ENCODE results near the gene FBRS.
"Not testable (repeated sequence)": the region's sequence is repeated elsewhere in the genome, so short reads cannot be mapped to it uniquely, and the experiment has no call there.

Gene FBRS

DNA sequence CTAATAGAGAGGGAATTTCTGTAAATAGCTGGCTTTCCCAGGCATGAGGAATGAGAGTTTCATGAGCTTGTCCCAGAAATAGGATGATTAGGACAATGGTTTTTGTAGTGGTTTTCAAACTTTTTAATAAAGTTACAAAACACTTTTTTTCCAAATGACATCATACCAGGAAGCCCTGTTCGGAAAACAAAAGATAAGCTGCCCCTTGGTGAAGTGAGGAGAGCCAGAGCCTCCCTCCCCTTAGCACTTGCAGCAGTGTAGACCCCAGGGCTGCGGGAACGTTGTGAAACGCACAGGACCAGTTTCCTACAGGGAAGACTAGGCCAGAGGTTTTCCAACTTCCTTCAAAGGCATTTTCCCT lies 7.6 kb downstream of the FBRS start:
- DNase-seq, result no peak

DNA sequence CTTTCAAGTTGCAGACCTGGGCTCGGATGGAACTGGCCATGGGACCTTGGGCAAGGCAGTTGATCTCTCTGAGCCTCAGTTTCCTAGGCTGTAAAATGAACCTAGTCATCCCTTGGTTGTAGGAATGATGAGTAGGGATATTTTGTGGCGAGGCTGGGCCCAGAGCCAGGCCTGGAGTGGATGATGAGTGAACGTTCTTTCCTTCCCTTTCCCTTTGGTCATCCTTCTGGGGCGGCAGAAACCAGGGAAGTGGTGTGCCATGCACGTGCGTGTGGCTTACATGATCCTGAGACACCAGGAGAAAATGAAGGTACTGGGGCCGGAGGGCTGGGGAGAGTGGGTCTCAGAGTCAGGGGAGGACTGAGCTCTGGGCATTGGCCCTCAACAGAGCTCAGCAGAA lies 8.4 kb downstream of the FBRS start:
- DNase-seq, result no peak

DNA sequence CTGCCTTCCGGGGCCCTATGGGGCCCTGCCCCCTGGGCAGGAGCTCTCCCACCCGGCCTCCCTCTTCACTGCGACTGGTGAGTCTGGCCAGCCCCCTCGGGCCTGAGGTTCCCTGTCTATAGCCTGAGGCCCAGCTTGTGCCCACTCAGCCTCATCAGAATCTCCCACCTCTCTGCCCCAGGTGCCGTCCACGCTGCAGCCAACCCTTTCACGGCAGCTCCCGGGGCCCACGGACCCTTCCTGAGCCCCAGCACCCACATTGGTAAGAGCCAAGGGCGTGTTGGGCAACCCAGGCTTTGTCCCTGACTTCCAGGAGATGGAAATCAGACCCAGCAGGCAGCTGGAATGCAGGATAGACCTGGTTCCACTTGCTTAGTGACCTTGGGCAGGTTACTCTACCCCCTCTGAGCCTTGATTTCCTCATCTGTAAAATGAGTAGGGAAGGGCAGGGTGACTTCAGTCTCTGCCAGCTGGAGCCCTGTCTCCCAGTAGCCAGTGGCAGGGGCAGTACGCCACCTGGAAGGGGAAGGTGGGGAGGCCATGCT lies 9.2 kb downstream of the FBRS start:
- no peak for DNase-seq

DNA sequence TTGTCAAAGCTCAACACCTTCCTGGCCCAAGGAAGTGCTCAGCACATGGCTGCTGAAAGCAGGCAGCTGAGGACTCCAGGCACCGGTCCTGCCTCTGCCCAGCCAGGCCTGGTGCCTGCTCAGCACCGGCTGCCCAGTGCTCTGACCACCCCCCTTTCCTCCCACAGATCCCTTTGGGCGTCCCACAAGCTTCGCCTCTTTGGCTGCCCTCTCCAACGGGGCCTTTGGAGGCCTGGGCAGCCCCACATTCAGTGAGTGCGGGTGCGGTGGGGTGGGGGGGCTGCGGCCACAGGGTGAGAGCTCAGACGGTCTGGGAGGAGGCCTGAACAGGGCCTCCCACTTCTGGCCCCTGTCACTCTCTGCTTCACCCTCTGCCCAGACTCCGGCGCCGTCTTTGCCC lies 10.2 kb downstream of the FBRS start:
- DNase-seq, result no peak

DNA sequence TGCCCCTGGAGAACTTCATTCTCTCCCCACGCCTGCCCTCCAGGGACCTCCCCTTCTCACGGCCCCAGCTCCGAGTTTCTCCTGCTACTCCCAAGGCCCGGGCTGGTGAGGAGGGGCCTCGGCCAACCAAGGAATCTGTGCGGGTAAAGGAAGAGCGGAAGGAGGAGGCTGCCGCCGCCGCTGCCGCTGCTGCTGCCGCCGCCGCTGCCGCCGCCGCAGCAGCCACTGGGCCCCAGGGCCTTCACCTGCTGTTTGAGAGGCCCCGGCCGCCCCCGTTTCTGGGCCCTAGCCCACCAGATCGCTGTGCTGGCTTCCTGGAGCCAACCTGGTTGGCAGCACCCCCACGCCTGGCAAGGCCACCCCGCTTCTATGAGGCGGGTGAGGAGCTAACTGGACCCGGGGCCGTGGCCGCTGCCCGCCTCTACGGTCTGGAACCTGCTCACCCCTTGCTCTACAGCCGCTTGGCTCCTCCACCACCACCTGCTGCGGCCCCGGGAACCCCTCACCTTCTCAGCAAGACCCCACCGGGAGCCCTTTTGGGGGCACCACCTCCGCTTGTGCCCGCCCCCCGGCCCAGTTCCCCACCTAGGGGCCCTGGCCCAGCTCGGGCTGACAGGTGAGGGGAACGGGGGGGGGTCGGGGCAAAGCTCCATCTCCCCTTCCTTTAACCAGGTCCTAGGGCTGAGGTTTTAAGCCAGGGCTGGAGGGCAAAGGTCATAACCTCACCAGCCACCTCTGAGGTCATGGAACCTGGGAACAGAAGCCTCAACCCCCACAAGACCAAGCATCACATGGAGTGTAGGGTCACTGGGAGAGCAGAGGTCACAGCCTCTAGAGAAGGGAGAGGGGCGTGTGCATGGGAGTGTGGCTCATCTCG lies 11.0 kb downstream of the FBRS start:
- DNase-seq, result no peak

DNA sequence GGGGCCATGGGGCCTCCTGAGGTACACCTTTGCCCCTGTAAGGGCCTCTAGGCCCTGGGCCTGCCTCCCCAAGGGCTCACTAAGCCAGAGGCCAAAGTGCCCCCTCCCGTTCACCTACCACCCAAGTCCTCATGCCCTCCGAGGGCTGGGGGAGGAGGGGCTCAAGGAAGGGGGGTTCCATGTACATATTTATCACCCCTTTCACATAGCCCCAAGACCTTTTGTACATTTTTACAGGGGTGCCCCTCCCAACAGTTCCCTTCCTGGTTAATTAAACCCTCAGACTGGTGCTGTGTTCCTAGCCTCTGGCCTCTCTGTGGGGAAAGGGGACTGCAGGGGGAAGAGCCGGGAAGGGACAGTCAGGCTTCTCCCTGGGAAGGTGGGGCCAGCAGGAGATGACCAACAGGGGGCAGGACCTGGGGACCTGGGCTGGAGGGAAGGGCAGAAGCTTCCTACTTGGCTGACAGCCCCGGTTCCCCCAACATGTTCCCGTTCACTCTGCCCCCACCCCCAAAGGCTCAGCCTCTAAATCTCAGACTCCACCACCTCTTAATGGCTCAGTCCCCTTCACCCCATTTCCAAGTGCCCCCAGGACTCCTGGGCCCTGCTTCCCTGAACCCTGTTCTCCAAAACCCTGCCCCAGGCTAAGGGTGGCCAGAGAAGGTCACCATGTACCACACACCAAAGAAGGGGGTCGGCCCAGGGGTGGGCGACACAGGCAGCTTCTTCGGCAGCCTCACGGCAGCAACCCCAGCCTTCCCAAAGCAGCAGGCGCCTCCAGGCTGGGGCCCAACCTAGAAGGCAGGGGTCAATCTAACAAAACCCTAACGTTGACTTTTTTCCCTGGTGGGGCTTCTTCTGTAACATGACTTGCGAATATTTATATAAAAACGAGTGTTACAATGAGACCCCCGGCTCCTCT lies 11.9 kb downstream of the FBRS start:
- no peak for DNase-seq

DNA sequence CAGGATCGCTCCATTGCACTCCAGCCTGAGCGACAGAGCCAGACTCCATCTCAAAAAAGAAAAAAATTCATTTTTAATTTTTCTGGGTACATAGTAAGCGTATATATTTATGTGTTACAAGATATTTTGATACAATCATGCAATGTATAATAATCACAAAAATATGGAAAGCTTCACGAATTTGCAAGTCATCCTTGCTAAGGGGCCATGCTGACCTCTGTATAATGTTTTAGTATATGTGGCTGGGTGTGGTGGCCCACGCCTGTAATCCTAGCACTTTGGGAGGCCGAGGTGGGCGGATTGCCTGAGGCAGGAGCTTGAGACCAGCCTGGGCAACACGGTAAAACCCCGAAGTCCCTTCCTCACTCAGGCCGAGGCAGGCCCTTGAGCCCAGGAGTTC lies 16.9 kb downstream of the FBRS start:
- no peak for DNase-seq

DNA sequence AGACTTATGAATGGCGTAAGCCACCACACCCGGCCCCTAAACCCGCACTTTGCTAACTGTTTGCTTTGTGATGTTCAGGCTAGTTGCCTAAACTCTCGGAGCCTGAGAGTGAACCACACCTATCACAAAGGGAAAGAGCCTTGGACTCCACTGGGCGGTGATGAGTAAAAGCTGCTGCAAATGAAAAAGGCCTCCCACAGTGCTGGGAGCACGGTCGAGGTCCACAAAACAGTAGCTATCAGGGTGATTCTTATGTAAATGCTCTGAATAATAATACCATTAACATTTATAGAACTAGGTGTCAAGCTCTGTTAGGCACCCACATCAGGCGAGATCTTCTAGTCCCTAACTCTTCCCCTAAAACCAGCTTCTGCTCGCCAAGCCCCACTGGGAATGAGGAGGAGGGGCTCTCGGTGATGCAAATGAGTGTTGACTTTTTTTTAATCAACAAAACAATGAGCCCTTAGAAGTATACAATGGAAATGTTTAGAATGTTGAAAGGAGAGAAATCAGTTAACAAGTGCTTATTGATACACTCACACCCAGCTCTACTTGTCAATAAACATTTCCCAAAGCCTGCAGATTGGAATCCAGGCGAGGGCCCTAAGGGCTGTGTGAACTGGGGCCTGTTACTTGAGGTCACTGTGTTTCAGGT lies 19.8 kb downstream of the FBRS start:
- DNase-seq, result no peak

DNA sequence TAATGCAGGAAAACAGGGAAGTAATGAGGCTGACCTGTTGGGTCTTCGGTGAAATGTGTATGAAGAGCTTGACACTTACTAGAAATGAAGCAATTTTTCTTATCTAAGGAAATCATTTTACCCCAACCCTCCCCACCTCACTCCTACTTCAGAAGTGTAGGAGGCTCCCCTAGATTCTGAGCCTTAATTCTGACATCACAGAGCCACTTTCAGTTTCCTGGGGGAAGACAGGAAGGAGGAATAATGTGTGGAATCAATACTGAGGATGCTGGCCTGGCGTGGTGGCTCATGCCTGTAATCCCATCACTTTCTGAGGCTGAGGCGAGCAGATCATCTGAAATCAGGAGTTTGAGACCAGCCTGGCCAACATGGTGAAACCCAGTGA lies 20.3 kb downstream of the FBRS start:
- no peak for DNase-seq

DNA sequence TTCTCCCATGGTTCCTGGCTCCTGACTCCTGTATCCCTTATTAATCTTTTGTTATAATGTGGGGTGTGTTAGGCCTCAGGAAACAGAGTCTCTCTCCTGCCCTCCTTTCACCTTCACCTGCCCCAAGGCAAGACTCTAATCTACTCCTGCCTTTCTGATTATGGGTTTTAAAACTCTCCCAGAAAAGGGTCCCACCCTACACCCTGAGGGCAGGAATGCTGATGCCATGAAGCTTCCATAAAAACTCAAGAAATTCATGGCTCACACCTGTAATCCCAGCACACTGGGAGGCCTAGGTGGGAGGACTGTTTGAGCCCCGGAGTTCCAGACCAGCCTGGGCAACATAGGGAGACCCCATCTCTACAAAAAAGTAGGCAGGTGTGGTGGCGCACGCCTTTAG lies 22.1 kb downstream of the FBRS start:
- no peak for DNase-seq

DNA sequence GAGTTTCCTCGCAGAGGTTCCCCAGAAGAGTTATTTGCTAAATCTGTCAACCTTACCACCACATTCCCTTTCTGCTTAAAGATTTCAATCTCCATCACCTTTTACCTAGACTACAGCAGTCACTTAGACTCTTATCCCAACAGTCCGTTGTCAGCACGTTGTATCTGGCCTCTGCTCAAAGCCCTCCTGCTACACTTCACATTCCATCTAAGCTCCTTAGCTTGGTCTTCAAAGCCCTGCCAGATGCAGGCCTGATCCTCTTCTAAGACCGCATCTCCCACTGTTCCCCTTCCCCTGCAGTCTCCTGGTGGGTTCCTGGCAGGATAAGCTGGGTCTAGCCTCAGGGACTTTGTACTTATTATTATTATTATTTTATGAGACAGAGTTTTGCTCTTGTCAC lies 30.5 kb downstream of the FBRS start:
- no peak for DNase-seq

DNA sequence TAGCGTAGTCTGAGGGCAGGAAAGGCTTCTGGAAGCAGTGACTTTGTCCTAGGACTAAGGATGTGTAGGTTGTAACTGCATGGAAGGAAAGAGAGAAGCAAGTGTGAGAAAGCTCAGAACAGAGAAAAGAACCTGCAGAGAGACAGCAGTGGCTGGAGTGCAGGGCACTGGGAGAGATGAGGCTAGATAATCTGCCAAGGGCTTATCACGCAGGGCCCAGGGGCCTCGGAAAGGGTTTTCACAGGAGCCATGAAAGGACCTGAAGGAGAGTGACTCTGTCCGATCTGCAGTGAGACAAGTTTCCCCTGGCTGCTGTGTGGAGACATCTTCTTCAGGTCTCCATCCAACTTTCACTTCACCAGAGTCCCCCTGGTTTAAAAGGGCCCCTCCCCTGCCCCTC lies 33.7 kb downstream of the FBRS start:
- no peak for DNase-seq

DNA sequence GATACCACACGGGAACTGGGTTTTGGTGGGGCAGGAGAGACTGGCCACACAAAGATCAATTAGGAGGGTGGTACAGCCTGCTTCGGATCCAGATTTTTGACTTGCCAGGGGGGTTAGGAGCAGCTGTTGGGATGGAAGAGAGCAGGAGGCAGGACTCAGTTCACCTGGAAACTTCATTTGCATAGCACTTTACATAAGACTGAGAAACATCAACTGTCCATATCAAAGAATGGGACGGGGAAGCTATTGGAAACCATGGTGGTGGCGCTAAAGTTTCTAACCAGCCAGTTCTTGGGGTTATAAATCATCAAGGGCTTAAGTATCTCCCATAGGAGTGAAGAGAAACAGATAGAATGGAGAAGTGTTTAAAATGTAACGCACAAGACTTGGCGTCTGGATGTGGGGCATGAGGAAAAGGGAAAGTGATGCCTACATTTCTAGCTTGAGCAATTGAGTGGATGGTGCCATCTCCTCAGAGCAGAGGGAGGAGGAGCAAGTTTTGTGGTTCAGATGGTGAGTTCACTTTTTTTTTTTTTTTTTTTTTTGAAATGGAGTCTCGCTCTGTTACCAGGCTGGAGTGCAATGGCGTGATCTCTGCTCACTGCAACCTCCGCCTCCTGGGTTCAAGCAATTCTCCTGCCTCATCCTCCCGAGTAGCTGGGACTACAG lies 34.3 kb downstream of the FBRS start:
- DNase-seq, result no peak

DNA sequence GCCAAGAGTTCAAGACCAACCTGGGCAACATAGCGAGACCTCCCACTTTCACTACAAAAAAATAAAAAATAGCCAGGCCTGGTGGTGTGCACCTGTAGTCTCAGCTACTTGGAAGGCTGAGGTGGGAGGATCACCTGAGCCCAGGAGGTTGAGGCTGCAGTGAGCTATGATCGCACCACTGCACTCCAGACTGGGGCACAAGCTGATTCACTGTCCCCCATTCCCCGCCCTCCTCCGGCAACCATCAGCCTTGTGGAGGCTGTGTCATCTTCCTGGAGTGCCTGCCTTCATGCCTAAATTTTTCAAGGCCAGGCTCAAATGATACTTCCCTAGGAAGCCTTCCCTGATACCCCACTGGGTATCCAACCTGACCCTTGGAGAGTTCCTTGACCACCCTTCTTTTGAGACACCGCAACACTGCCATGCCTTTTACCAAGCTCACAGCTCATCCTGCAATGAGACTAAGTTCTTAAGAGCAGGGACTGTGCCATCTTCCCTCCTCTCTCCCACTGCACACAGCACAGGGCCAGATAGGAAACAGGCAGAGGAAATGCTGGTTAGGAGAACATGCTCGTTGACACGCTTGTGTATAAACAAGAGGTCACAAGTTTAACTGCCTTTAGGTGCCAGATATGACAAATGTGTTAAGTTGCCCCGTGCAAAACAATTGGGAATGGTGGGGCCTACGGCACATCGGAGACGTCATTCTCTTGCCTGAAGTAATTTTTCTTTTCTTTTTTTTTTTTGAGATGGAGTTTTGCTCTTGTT lies 36.9 kb downstream of the FBRS start:
- no peak for DNase-seq

DNA sequence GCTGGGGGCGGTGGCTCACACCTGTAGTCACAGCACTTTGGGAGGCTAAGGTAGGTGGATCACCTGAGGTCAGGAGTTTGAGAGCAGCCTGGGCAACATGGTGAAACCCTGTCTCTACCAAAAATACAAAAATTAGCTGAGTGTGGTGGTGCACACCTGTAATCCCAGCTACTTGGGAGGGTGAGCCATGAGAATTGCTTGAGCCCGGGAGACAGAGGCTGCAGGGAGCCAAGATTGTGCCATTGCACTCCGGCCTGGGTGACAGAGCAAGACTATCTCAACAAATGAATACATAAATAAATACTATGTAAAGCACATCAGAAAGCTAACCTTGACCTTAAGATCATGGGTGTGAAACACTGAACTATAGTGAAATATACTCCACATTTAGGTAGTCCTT lies 38.4 kb downstream of the FBRS start:
- not testable (repeated sequence) for DNase-seq

DNA sequence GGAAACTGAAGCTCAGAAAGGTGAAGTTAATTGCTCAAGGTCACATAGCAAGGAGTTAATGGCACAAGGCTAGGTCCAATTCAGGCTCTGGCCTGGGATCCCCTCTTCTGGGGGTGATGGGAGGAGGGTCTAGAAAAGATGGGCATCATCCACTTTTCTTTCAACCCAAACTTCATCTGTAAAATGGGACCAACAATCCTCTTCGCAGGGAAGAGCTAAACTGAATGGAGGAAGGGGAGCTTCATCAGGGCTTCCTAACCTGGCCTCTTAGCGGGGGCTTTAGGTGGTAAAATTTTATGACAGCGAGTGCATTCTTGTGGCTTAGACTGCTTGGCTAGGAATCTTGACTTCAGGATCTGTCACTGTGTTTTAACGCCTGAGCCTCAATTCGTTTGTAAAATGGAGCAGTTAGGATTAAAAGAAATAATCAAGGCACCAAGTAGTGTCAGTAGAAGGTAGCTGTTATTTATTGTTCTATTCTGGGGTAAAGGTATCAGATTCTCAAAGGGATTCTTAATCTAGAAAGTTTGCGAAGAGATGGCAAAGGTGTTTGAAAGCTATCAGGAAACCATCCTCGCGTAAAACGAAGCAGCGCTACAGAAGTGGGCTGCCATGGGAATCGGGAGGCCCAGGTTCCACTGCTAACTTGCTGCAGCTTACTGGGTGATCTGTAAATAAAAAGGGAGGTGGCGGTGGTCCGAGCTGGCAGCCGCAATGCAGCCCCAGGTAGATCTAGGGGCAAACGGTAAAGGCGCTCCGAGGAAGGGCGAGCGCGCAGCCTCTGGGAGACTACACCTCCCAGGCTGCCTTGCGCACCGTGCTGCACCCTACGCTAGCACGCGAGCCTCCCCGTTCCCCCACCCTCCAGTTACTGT lies 39.3 kb downstream of the FBRS start:
- no peak for DNase-seq

DNA sequence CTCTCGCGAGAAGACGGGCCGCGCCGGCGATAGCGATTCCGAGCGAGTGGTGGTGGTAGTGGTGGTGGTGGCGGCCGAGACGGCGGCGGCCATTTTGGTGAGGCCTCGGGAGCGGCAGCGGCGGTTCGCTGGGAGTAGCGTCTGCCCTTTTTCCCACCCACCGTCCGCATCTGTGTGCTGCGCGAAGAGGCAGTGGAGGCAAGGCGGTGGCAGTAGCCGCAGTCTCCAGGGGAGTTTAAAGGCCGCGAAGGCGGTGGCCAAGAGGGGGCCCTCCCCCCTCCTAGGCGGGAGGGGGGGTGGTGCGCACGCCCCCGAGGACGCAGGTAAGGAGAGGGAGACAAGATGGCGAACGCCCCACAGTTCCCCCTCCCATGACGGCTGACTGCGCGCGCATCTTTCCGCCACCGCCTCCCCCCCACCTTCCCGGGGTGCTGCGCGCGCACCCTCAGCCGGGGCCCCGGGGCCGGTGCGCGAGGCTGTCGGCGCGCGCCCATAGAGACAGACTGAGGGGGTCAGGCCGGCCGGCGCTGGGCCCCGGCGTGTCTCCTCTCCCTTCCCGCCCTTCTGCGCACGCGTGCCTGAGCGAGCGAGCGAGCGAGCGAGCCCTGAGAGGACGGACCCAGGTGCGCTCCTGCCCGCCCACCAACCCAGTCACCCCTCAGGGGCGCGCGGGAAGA lies 40.0 kb downstream of the FBRS start:
- peak; percentile 99 for DNase-seq

DNA sequence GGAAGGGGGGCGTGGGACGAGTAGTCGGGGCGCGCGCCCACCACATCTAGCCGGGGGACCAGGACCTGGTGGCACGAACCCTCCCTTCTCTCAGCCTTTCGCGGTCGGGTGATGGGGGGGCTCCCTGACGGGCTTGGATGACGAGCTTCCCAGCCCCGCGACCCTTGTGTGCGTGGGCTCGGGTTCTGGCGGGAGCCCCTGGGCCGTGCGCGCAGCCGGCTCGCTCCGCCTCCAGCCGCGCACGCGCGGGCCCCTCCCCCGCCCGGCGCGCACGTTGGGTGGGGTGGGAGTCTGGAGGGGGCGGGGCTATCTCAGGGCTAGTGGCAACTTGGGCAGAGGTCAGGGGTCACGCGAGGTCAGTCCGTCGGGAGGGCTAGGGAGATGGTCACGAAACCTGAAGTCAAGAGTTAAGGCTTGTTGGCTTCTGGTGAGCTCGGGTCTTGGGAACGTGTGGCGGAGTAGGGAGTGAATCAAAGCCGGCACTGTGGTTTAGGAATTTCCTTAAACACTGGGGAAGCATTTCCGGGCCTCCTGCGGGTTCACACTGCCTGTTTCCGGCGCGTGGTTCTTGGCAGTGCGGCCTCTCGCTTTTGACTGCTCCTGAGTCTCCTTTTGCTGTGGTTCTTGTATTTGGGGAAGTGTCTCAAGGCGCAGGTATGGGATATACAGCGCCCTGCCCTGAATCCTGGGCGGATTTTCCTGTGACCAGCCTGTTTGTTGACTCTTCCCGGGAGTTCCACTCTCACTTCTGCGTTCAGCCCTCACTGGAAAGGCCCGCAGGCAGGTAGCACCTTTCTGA lies 40.8 kb downstream of the FBRS start, which contains the start of gene SRCAP:
Gene SRCAP, plus strand, starts transcription at position 356 of the 799 bp plus-strand sequence. CDS start 1,654 bp downstream, outside the sequence.
- peak; percentile 94 for DNase-seq

DNA sequence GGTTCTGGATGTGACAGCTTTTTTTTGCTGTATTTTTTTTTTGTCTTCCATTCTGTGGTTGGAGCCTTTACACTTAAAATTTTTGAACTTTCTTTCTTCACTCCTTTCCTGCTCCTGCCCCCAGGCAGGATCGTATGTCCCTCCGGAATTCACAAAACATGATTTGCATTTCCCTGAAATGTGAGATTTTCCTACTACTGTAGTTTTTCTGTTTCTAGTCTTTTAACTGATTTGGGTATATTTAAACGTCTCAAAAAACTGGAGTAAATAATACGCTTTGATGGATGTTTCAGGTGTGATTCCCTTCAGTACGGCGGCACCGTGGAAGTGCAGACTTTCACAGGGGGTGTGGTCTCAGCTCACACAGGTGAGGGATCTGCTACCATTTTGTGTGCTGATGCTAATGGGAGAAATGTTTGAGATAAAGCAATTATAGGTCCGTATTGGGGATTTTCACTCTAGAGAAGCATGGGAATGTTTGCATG lies 41.4 kb downstream of the FBRS start:
- no peak for DNase-seq
